Mucosa of descending colon (tissue), 3 donors: ENCODE results near the gene INO80C. TPM values are rescaled to one million over a fixed set of nuclear protein-coding genes. Genes with fewer than 3 reads are reported as not detected.

Experiments
- ATAC-seq: fragments of 200-7000 bp; cut with Tn5 transposase; one replicate; pipeline ENCODE4 v1.9.1; 2020; ENCODE audit warnings: mild to moderate bottlenecking, moderate library complexity
- DNase-seq, 3 donors: peaks; one replicate each; pipeline ENCODE4 v3.0.0-alpha.2; 2020
- H3K36me3 ChIP-seq: fragments of 200-600 bp; one replicate; pipeline ENCODE4 v1.8.0; 2021; ENCODE audit warnings: low read depth, mild to moderate bottlenecking
- H3K4me1 ChIP-seq: fragments of 200-600 bp; one replicate; pipeline ENCODE4 v1.8.0; 2021; ENCODE audit warnings: low read depth, mild to moderate bottlenecking
- H3K4me3 ChIP-seq: fragments of 200-600 bp; one replicate; pipeline ENCODE4 v1.8.0; 2021; ENCODE audit warnings: mild to moderate bottlenecking
- H3K9me3 ChIP-seq: fragments of 200-600 bp; one replicate; pipeline ENCODE4 v1.8.0; 2021; ENCODE audit warnings: mild to moderate bottlenecking
- CTCF ChIP-seq: fragments of 200-600 bp; IDR thresholded peaks from one replicate; pipeline ENCODE4 v1.8.0; 2022; ENCODE audit warnings: antibody characterized with exemption, mild to moderate bottlenecking
- intact Hi-C, 2 donors: fragments of 100-400 bp; cut with DNase I in 1 of 2; cut with micrococcal nuclease in 1 of 2; formaldehyde crosslinking; loops; one replicate each; pipeline versions ENCODE4 v1.11.0 to v1.11.1; 2022; cut with DNase I, micrococcal nuclease
- total RNA-seq, 3 donors: library from RNA; stranded (reverse); fragmentation: NEBNext Ultra II Directional in 2 of 3; extraction: Animal tissue kit (Norgen Biotek cat#: 25700) in 2 of 3; gene quantifications; one replicate each; pipeline versions ENCODE4 v1.2.1 to v1.2.4, GENCODE V29; 2021 to 2023
- donor health status: DM: no; HTN: no; CAD: no; lungs with moderate emphysema.
- donor health status: DM: no; HTN: no; CAD: no.
- donor health status: DM: no; HTN: yes; CAD: no.

The INO80C gene
- total RNA-seq, 3 donors from 2014 or later = 28.0 to 46.7 (median 32.2) TPM

GRCh38 chr18:35431374-35431741, 66.4 kb downstream of the INO80C start:
- H3K9me3 ChIP-seq = no peaks in the 10 kb centered on the region
- DNase-seq (no peak), ATAC-seq (no peak)
- intact Hi-C loops = no loop called here
- H3K4me3 ChIP-seq = no peak overlapping the region
- no peak for TF ChIP-seq CTCF
- no peaks in the 10 kb centered on the region for H3K4me1 ChIP-seq
- H3K36me3 ChIP-seq = no peaks in the 10 kb centered on the region

DNA sequence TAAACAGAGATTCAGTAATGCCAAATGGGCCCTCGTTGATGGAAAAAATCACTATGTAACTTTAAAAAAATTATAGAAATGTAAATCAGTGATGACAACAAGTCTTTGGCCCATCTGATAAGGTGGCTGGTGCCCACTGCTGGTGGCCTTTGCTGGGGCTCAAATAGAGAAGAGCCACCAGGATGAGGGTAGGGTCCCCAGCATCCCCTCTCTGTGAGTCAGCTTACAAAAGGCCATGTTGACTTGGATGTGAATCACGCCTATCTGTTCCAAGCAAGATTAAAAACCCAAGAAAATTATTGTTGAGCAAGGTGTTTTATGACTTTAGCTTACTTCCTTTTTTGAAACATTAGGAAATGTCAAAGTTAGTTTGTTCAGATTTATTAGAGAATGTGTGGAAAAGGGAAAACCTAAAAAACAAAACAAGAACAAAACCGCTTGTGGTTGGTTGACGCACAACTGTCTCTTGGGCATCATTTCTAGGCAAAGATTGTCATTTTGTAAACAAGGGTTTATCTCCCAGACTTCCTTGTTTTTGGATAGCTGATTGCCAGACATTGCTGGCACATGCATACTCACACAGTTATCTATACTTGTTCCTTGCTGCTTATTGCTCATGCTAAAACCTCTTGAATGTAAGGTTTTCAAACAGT, 66.9 kb downstream of the INO80C start:
- Histone ChIP-seq H3K4me3 (no peak overlapping the region), H3K4me1 (no peaks in the 10 kb centered on the region), H3K9me3 (no peaks in the 10 kb centered on the region), H3K36me3 (no peaks in the 10 kb centered on the region)
- DNase-seq (no peak), ATAC-seq (no peak)
- intact Hi-C loops = no loop called here
- TF ChIP-seq CTCF = no peak

- ATAC-seq (no peak), DNase-seq (no peak)
- no peak overlapping the region for H3K4me3 ChIP-seq
- no peaks in the 10 kb centered on the region for H3K4me1 ChIP-seq
- no peaks in the 10 kb centered on the region for H3K36me3 ChIP-seq
- intact Hi-C loops = no loop called here
- no peaks in the 10 kb centered on the region for H3K9me3 ChIP-seq
- TF ChIP-seq CTCF = no peak
Observed at GRCh38 chr18:35426786-35427185, 71.0 kb downstream of the INO80C start.

DNA sequence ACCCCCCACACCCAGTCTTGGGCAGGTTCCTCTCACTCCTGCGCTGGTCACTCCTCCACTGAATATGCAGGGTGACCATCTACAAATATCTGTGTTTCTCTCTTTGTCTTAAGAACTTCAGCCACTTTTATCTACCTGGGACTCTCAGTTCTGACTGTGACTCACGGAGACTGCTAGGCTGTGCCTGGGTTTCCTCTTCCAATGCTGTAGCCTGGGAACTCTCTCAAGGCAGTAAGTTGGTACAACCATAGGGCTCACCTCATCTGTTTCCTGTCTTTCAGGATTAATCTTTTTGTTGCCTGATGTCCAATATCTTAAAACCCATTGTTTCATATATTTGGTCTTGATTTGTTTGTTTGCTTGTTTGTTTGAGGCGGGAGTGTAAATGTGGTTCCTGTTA, 73.4 kb downstream of the INO80C start:
- no peaks in the 10 kb centered on the region for H3K36me3 ChIP-seq
- DNase-seq = no peak
- intact Hi-C loops = no loop called here
- TF ChIP-seq CTCF = no peak
- H3K4me3 ChIP-seq = no peak overlapping the region
- no peaks in the 10 kb centered on the region for H3K9me3 ChIP-seq
- no peaks in the 10 kb centered on the region for H3K4me1 ChIP-seq
- ATAC-seq = no peak

DNA sequence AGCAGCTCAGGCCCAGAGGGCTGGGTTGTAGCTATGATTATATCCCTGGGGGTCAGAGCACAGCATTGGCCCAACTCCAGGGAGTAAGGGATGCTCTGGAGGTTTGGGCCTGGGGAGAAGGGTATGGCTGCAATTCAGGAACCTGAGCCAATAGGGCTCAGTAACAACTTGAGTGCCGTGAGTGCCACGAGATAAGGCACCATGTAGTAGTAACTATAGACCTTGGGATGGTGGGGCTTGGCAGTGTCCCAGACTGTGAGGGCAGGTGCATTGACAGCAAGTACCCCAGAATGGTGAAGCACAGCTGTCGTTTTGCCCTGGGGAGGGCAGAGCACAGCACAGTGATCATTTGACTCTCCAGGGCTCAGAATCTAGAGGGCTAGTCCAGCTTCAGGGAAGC, 75.5 kb downstream of the INO80C start:
- H3K9me3 ChIP-seq = peaks cover 5% of the 10 kb centered on the region
- no peak for ATAC-seq
- no peaks in the 10 kb centered on the region for H3K4me1 ChIP-seq
- no peak for DNase-seq
- H3K4me3 ChIP-seq = no peak overlapping the region
- no peak for TF ChIP-seq CTCF
- H3K36me3 ChIP-seq = no peaks in the 10 kb centered on the region
- intact Hi-C loops = no loop called here

DNA sequence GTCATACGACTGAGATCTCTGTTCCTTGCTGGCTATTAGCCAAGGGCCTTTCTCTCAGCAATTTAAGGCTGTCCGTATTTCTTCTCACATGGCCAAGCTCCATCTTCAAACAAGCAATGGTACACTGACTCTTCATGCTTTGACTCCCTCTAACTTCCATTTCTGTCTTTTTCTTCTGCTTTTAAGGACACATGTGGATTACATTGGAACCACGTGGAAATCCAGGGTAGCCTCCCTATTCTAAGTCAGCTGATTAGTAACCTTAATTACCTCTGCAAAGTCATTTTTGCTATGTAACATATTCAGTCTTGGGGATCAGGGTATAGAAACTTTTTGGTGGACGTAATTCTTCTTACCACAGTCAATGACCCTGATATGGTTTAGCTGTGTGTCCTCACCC, 79.2 kb downstream of the INO80C start:
- no peaks in the 10 kb centered on the region for H3K4me1 ChIP-seq

More for the DNA sequence above, 79.2 kb downstream of the INO80C start:
- Histone ChIP-seq H3K9me3 (peaks cover 6% of the 10 kb centered on the region), H3K4me3 (no peak overlapping the region), H3K36me3 (no peaks in the 10 kb centered on the region)
- intact Hi-C loops = no loop called here
- ATAC-seq = no peak
- DNase-seq = no peak
- TF ChIP-seq CTCF = no peak
